Loucy (cell line): ENCODE data around the gene CRB2.

Experiments
- H2AFZ ChIP-seq: fragments of 200-600 bp; sonication (generic); 2 replicates; pipeline ENCODE4 v1.6.0; 2016; ENCODE audit warnings: antibody characterized with exemption, mild to moderate bottlenecking, low read length, moderate library complexity
- H3F3A ChIP-seq: fragments of 200-600 bp; 2 replicates; pipeline ENCODE4 v1.6.0; 2016; ENCODE audit warnings: antibody characterized with exemption, low read depth, mild to moderate bottlenecking
- H3K27me3 ChIP-seq: fragments of 200-600 bp; sonication (generic); 2 replicates; pipeline ENCODE4 v1.6.1; 2014; ENCODE audit warnings: low read length, mild to moderate bottlenecking; ENCODE audit not compliant: insufficient read depth, poor library complexity, severe bottlenecking
- H3K36me3 ChIP-seq: fragments of 200-600 bp; sonication (generic); 2 replicates; pipeline ENCODE4 v1.6.1; 2016; ENCODE audit warnings: low read length; ENCODE audit not compliant: insufficient read depth
- H3K4me1 ChIP-seq: fragments of 200-600 bp; sonication (generic); 2 replicates; pipeline ENCODE4 v1.5.1; 2014; ENCODE audit warnings: low read length, mild to moderate bottlenecking; ENCODE audit not compliant: insufficient read depth, poor library complexity, severe bottlenecking
- H3K4me2 ChIP-seq: fragments of 200-600 bp; sonication (generic); 2 replicates; pipeline ENCODE4 v1.6.0; 2014; ENCODE audit warnings: antibody characterized with exemption, low read length, low read depth, mild to moderate bottlenecking; ENCODE audit not compliant: poor library complexity, severe bottlenecking
- H3K4me3 ChIP-seq: fragments of 200-600 bp; sonication (generic); 2 replicates; pipeline ENCODE4 v1.5.1; 2014; ENCODE audit warnings: low read length, mild to moderate bottlenecking, mixed read lengths; ENCODE audit not compliant: poor library complexity, severe bottlenecking
- H3K79me2 ChIP-seq: fragments of 200-600 bp; sonication (generic); 2 replicates; pipeline ENCODE4 v1.6.1; 2014; ENCODE audit warnings: low read length; ENCODE audit not compliant: insufficient read depth
- H3K9ac ChIP-seq: fragments of 200-600 bp; sonication (generic); 2 replicates; pipeline ENCODE4 v1.6.0; 2014; ENCODE audit warnings: mild to moderate bottlenecking, low read depth, low read length, moderate library complexity; ENCODE audit not compliant: poor library complexity, severe bottlenecking
- H3K9me2 ChIP-seq: fragments of 200-600 bp; sonication (generic); replicated peaks from 2 replicates; pipeline ENCODE4 v1.6.1; 2016; ENCODE audit warnings: low read depth, low read length, mixed read lengths
- H3K9me3 ChIP-seq: fragments of 200-600 bp; sonication (generic); 2 replicates; pipeline ENCODE4 v1.6.1; 2014; ENCODE audit warnings: mild to moderate bottlenecking, antibody characterized with exemption, low read length, low read depth; ENCODE audit not compliant: insufficient read depth
- H4K20me1 ChIP-seq: fragments of 200-600 bp; sonication (generic); 2 replicates; pipeline ENCODE4 v1.6.0; 2014; ENCODE audit warnings: antibody characterized with exemption, low read length, mild to moderate bottlenecking; ENCODE audit not compliant: insufficient read depth, poor library complexity, severe bottlenecking
- EZH2phosphoT487 ChIP-seq: fragments of 200-600 bp; IDR thresholded peaks from 2 replicates; pipeline ENCODE4 v1.6.1; 2018; ENCODE audit warnings: antibody characterized with exemption, mild to moderate bottlenecking, moderate library complexity, borderline replicate concordance
- TF ChIP-seq, protein P1 (sequence below): fragments of 200-600 bp; sonication (generic); conservative IDR thresholded peaks from 2 replicates; pipeline ENCODE4 v1.5.1; 2014; ENCODE audit warnings: mild to moderate bottlenecking, antibody characterized with exemption, low read length

The CRB2 gene

DNA sequence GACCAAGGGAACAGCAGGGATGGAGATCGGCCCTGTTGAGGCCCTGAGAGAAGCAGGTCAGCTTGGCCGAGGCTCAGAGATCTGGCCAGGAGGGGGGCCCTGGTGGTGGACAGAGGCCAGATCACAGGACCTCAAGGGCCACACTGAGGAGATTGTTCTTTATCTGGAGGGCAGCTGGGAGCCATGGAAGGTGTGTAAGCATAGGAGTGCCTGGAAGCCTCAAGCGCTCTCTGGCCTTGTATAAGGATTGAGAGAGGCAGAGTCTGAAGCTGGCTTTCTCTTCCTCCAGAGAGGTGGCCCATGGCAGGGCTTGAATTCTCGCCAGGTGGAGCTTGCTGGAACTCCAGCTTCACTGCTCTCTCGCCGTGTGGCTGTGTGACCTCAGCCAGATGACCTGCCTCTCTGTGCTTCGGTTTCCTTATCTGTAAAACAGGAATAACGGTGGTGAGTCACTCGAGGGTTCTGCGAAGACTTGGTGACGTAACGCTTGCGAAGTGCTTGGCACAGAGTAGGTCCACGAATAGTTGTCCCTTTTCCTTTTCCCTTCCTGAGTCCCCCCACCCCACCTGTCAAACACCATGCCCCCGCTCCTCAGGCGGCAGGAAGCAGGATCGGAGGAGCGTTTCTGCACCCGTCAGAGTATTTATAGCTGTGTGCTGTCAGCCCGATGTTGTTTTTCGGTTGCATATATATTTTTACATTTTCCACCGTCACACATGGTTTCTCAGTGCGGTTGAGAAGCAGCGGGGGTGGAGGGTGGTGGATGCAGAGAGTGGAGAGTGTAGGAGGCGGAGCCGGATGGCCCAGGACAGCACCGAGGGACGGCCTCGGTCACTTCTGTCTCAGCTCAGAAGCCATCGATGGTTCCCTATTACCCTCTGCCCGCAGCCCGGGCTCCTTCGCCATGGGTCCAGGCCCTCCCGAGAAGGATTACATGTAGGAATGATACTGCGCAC lies 17.0 kb upstream of the CRB2 start:
- Histone ChIP-seq H3K9ac (no peak overlapping the region), H3K4me3 (no peak overlapping the region), H3F3A (no peaks in the 10 kb centered on the region), H3K79me2 (no peaks in the 10 kb centered on the region), H3K9me3 (no peaks in the 10 kb centered on the region), H3K4me1 (peaks cover 17% of the 10 kb centered on the region), H3K4me2 (no peak overlapping the region), H3K27me3 (no peaks in the 10 kb centered on the region), H3K9me2 (no peaks in the 10 kb centered on the region), H2AFZ (no peak overlapping the region), H4K20me1 (no peaks in the 10 kb centered on the region), H3K36me3 (no peaks in the 10 kb centered on the region)
- TF ChIP-seq, protein P1, sequence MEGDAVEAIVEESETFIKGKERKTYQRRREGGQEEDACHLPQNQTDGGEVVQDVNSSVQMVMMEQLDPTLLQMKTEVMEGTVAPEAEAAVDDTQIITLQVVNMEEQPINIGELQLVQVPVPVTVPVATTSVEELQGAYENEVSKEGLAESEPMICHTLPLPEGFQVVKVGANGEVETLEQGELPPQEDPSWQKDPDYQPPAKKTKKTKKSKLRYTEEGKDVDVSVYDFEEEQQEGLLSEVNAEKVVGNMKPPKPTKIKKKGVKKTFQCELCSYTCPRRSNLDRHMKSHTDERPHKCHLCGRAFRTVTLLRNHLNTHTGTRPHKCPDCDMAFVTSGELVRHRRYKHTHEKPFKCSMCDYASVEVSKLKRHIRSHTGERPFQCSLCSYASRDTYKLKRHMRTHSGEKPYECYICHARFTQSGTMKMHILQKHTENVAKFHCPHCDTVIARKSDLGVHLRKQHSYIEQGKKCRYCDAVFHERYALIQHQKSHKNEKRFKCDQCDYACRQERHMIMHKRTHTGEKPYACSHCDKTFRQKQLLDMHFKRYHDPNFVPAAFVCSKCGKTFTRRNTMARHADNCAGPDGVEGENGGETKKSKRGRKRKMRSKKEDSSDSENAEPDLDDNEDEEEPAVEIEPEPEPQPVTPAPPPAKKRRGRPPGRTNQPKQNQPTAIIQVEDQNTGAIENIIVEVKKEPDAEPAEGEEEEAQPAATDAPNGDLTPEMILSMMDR, result no peak
- no peak for TF ChIP-seq EZH2phosphoT487

DNA sequence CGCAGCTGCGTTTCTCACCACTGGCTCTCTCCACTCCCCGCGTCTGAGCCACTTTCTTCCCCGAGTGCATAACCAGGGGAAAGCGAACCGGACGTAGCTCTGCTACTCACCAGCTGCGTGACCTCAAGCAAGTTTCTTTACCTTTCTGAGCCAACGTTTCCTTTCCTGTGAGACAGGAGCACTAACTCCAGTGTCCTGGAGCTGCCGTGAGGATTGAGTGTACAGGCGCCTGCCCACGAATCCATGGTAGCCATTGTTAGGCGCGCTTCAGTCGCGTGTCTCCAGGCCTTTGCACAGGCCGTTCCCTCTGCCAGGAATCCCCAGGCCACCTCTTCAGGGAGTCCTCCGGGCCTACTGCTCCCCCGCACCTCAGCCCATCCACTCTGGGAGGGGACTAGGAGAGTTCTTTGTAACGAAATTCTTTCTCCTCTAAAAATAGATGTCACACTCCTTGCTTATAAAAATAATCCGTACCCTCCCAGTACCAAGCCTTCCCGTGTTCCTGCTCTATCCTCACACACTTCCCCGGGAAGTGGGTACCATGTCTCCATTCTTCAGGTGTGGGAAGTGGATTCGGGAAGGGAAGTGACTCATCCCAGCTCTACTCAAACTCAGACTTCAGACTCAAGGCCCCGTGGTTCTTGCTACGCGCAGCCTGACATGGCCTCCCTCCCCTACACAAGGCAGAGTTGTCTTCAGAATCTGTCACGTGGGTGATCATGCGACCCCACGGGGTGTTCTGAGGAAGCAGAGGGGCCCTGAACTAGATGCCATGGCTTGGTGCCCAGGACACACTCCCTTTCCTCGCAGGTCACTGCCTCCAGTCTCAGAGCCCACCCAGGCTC lies 16.1 kb upstream of the CRB2 start:
- Histone ChIP-seq H3K27me3 (no peaks in the 10 kb centered on the region), H3K9me2 (no peaks in the 10 kb centered on the region), H3K4me1 (peaks cover 17% of the 10 kb centered on the region), H3K36me3 (no peaks in the 10 kb centered on the region), H3K9ac (peak overlapping the region; percentile 34), H3K4me3 (peak overlapping the region; percentile 27), H3K4me2 (peak overlapping the region; percentile 61), H3F3A (no peaks in the 10 kb centered on the region), H4K20me1 (no peaks in the 10 kb centered on the region), H3K79me2 (no peaks in the 10 kb centered on the region), H3K9me3 (no peaks in the 10 kb centered on the region), H2AFZ (peak overlapping the region; percentile 38)
- no peak for TF ChIP-seq EZH2phosphoT487
- TF ChIP-seq, protein P1, result no peak

DNA sequence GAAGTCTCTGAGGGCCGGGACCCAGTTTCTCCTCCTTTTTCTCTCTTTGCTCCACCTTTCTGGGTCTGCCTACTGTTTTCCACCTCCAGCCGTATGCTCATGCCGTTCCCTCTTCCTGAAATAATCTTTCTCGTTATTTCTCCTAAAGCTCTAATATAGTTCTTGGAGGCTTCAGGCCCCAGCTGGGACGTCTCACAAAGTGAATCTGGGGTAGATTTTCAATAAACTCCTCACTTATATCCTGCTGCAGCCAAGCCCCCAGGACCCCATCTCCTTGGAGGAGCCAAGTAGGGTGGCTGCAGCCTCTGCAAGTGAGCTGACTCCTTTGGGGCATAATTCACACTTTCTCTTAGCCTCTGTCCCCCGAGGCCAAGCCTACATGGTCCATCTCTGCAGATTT lies 14.2 kb upstream of the CRB2 start:
- no peaks in the 10 kb centered on the region for H3F3A ChIP-seq
- peaks cover 17% of the 10 kb centered on the region for H3K4me1 ChIP-seq

More for the DNA sequence above, 14.2 kb upstream of the CRB2 start:
- Histone ChIP-seq H3K79me2 (no peaks in the 10 kb centered on the region), H3K4me3 (no peak overlapping the region), H3K9me2 (no peaks in the 10 kb centered on the region), H3K4me2 (no peak overlapping the region), H3K9ac (no peak overlapping the region), H3K27me3 (no peaks in the 10 kb centered on the region), H3K36me3 (no peaks in the 10 kb centered on the region), H4K20me1 (no peaks in the 10 kb centered on the region), H3K9me3 (no peaks in the 10 kb centered on the region), H2AFZ (no peak overlapping the region)
- TF ChIP-seq EZH2phosphoT487, result no peak
- TF ChIP-seq, protein P1, result no peak
